ENCODE results near the gene CPA1.

The CPA1 gene

GRCh38 chr7:130379921-130380860 is at the start of gene CPA1:
Gene CPA1 (plus strand): TSS chr7:130380494. CDS start chr7:130380521, 27 bp downstream.
- DNase-seq (ENCODE audit: low read depth) = peak; percentile 90

GRCh38 chr7:130332259-130333053 is 47.8 kb upstream of the CPA1 start:
- peak; percentile 30 for DNase-seq (ENCODE audit: low read depth)

GRCh38 chr7:130333832-130334231 is 46.5 kb upstream of the CPA1 start:
- peak; percentile 13 for DNase-seq (ENCODE audit: low read depth)

- DNase-seq (ENCODE audit: low read depth) = no peak
Measured at GRCh38 chr7:130334274-130334673, 46.0 kb upstream of the CPA1 start.

- DNase-seq (ENCODE audit: low read depth) = no peak
Measured at GRCh38 chr7:130337410-130337971, 42.8 kb upstream of the CPA1 start.

- DNase-seq (ENCODE audit: low read depth) = no peak
Measured at GRCh38 chr7:130338233-130338632, 42.1 kb upstream of the CPA1 start.

GRCh38 chr7:130341882-130342281 is 38.4 kb upstream of the CPA1 start:
- no peak for DNase-seq (ENCODE audit: low read depth)

- DNase-seq (ENCODE audit: low read depth) = no peak
Measured at GRCh38 chr7:130342701-130343380, 37.5 kb upstream of the CPA1 start.

GRCh38 chr7:130344271-130344866 is 35.9 kb upstream of the CPA1 start, which contains the start of gene CPA5:
Gene CPA5 (plus strand): TSS chr7:130344816. CDS start chr7:130346486, 1,670 bp downstream.
- no peak for DNase-seq (ENCODE audit: low read depth)

GRCh38 chr7:130345136-130345535 is 35.2 kb upstream of the CPA1 start:
- no peak for DNase-seq (ENCODE audit: low read depth)

- DNase-seq (ENCODE audit: low read depth) = no peak
Measured at GRCh38 chr7:130345725-130346124, 34.6 kb upstream of the CPA1 start.

- DNase-seq (ENCODE audit: low read depth) = no peak
Measured at GRCh38 chr7:130346177-130346905, 34.0 kb upstream of the CPA1 start.

- no peak for DNase-seq (ENCODE audit: low read depth)
Measured at GRCh38 chr7:130346941-130347340, 33.4 kb upstream of the CPA1 start.

GRCh38 chr7:130349911-130350782 is 30.1 kb upstream of the CPA1 start:
- DNase-seq (ENCODE audit: low read depth) = peak; percentile 94

- DNase-seq (ENCODE audit: low read depth) = peak; percentile 46
Measured at GRCh38 chr7:130350945-130351790, 29.1 kb upstream of the CPA1 start.

- no peak for DNase-seq (ENCODE audit: low read depth)
Measured at GRCh38 chr7:130351791-130352090, 28.6 kb upstream of the CPA1 start.

GRCh38 chr7:130352194-130353074 is 27.9 kb upstream of the CPA1 start:
- DNase-seq (ENCODE audit: low read depth) = peak; percentile 81

GRCh38 chr7:130353196-130353595 is 27.1 kb upstream of the CPA1 start:
- DNase-seq (ENCODE audit: low read depth) = no peak

Measured in amniotic epithelial cell (primary cell).